C4-2B (cell line): ENCODE measurements around the gene STX8.

Source experiments
- ZFX ChIP-seq: fragments of 450-650 bp; IDR thresholded peaks from 2 replicates; pipeline ENCODE4 v1.6.1; 2017
- TF ChIP-seq, protein P1 (sequence below): fragments of 450-650 bp; conservative IDR thresholded peaks from 2 replicates; pipeline ENCODE4 v1.5.1; 2017; ENCODE audit warnings: mild to moderate bottlenecking

DNA sequence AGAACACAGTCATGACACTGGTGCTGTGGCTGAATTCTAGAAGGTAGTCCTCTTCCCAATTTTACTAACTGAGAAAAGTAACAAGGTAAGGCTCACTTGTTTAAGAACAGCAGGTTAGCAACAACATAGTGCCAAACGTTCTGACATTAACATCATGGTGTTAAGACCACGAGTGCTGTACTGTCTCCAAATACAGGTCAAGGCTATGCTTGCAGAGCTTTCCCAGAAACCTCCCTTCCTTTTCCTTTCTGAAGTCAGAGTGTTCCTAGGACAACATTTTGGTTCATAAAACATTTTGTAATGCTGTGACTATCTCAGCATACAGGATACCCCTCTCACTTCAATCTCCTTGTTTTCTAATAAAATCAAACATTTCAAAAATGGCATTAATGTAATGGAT, 144.0 kb downstream of the STX8 start:
- TF ChIP-seq, protein P1, sequence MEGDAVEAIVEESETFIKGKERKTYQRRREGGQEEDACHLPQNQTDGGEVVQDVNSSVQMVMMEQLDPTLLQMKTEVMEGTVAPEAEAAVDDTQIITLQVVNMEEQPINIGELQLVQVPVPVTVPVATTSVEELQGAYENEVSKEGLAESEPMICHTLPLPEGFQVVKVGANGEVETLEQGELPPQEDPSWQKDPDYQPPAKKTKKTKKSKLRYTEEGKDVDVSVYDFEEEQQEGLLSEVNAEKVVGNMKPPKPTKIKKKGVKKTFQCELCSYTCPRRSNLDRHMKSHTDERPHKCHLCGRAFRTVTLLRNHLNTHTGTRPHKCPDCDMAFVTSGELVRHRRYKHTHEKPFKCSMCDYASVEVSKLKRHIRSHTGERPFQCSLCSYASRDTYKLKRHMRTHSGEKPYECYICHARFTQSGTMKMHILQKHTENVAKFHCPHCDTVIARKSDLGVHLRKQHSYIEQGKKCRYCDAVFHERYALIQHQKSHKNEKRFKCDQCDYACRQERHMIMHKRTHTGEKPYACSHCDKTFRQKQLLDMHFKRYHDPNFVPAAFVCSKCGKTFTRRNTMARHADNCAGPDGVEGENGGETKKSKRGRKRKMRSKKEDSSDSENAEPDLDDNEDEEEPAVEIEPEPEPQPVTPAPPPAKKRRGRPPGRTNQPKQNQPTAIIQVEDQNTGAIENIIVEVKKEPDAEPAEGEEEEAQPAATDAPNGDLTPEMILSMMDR: no peak
- no peak for TF ChIP-seq ZFX
